OCI-LY3 (cell line): ENCODE data around the gene ABCC12.

Experiments
- H2AFZ ChIP-seq: fragments of 200-600, 300-600 bp; shearing (Covaris generic); 2 replicates; pipeline ENCODE4 v1.6.0; 2014; ENCODE audit warnings: antibody characterized with exemption, low read depth, low read length
- H3K27ac ChIP-seq: fragments of 200-600, 300-600 bp; sonication (generic); 2 replicates; pipeline ENCODE4 v1.5.1; 2014; ENCODE audit warnings: mild to moderate bottlenecking, low read length, moderate library complexity, mixed read lengths
- H3K27me3 ChIP-seq: fragments of 200-600, 300-600 bp; sonication (generic); 2 replicates; pipeline ENCODE4 v1.6.1; 2014; ENCODE audit warnings: low read depth, low read length, mixed read lengths
- H3K36me3 ChIP-seq: fragments of 200-600, 300-600 bp; sonication (generic); replicated peaks from 2 replicates; pipeline ENCODE3; 2014; ENCODE audit warnings: low read depth, low read length, mixed read lengths
- H3K4me1 ChIP-seq: fragments of 300-600, 200-600 bp; sonication (generic); 2 replicates; pipeline ENCODE4 v1.6.1; 2014; ENCODE audit warnings: low read length, mixed read lengths
- H3K4me2 ChIP-seq: fragments of 200-600, 300-600 bp; sonication (generic); 2 replicates; pipeline ENCODE4 v1.6.1; 2014; ENCODE audit warnings: low read length, mixed read lengths
- H3K4me3 ChIP-seq: fragments of 300-600, 200-600 bp; sonication (generic); 2 replicates; pipeline ENCODE4 v1.5.1; 2014; ENCODE audit warnings: antibody characterized with exemption, mild to moderate bottlenecking, low read length, moderate library complexity
- H3K79me2 ChIP-seq: fragments of 300-600, 200-600 bp; shearing (Covaris generic); 2 replicates; pipeline ENCODE4 v1.6.1; 2014; ENCODE audit warnings: mild to moderate bottlenecking, low read length, mixed read lengths
- H3K9ac ChIP-seq: fragments of 300-600, 200-600 bp; shearing (Covaris generic); 2 replicates; pipeline ENCODE4 v1.6.0; 2014; ENCODE audit warnings: mild to moderate bottlenecking, low read length, moderate library complexity
- H3K9me3 ChIP-seq: fragments of 200-600, 300-600 bp; shearing (Covaris generic); 2 replicates; pipeline ENCODE4 v1.6.1; 2014; ENCODE audit warnings: low read length, mixed read lengths; ENCODE audit not compliant: insufficient read depth
- H4K20me1 ChIP-seq: fragments of 200-600, 300-600 bp; sonication (generic); 2 replicates; pipeline ENCODE4 v1.6.1; 2016; ENCODE audit warnings: low read length, mixed read lengths; ENCODE audit not compliant: insufficient read depth
- EZH2phosphoT487 ChIP-seq: fragments of 200-600 bp; shearing (Covaris generic); IDR thresholded peaks from 2 replicates; pipeline ENCODE4 v1.6.1; 2018; ENCODE audit warnings: antibody characterized with exemption, mixed run types, low read depth
- TF ChIP-seq, protein P1 (sequence below): fragments of 200-600, 300-600 bp; sonication (generic); IDR thresholded peaks from 2 replicates; pipeline ENCODE4 v1.5.1; 2014; ENCODE audit warnings: antibody characterized with exemption, low read length, low read depth

ABCC12 gene

DNA sequence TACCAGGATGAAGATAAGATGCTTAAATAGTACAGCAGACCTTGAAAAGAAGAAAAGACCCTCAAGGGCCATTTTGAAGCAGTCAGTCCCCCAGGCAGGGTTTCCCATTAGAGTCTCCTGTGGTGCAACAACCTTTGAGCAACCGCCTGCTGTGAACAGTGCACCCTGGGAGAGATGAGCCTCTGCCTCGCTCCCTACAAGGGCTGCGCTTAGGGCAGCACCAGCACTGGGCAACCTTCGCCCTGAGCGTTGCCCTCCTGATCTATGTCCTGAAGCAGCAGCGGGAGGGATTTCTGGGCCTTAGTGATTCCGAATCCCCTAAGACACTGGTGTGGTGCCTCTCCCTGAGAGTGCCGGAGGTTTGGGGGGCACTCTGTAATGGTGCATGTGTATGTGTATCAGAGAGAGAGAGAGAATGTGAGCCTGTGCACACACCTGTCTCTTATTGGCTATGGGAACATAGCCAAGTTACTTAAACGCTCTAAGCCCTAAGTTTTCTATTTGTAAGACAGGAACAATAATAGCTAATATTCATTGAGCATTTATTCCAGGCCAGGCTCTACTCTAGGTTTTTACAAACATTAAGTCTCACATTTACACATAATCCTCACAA, 25.2 kb upstream of the ABCC12 start:
- H3K4me2 ChIP-seq: no peak overlapping the region

DNA sequence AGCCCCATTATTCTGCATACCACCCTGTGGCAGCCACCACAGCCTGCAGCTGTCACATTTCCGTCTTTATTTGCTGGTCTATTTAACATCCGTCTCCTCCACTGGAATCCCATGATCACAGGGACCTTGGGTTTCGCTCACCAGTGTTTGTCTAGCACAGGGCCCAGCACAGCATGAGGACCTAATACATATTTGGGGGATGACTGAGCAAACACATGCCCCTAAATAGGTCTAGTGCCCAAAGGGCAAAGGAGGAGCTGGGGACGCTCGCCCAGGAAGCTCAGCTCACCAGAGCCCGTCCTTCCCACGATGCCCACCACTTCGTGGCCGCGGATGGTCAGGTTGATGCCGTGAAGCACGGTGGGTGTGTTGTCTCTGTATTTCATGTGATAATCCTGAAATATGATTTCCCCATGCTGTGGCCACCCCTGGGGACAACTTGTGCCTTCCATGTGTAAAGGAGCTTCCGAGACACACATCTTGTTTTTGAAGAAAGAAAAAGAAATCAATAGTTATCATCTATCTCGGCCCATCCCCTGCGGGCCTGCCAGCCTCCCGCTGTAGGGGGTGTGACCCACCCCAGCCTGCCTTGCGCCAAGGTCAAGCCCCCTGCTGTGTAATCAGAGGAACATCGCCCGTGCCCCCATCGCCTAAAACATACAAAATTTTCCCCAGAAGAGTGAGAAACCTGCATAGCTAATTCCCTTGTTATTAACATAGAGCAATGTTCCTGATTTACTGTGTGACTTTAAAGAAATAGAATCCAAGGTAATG, 21.0 kb upstream of the ABCC12 start:
- TF ChIP-seq, protein P1, sequence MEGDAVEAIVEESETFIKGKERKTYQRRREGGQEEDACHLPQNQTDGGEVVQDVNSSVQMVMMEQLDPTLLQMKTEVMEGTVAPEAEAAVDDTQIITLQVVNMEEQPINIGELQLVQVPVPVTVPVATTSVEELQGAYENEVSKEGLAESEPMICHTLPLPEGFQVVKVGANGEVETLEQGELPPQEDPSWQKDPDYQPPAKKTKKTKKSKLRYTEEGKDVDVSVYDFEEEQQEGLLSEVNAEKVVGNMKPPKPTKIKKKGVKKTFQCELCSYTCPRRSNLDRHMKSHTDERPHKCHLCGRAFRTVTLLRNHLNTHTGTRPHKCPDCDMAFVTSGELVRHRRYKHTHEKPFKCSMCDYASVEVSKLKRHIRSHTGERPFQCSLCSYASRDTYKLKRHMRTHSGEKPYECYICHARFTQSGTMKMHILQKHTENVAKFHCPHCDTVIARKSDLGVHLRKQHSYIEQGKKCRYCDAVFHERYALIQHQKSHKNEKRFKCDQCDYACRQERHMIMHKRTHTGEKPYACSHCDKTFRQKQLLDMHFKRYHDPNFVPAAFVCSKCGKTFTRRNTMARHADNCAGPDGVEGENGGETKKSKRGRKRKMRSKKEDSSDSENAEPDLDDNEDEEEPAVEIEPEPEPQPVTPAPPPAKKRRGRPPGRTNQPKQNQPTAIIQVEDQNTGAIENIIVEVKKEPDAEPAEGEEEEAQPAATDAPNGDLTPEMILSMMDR: no peak
- TF ChIP-seq EZH2phosphoT487: no peak
- H3K4me3 ChIP-seq: no peak overlapping the region

More for the DNA sequence above, 25.2 kb upstream of the ABCC12 start:
- no peak overlapping the region for H3K4me3 ChIP-seq
- H3K36me3 ChIP-seq: no peaks in the 10 kb centered on the region
- no peak for TF ChIP-seq EZH2phosphoT487
- TF ChIP-seq, protein P1: no peak
- no peaks in the 10 kb centered on the region for H3K9me3 ChIP-seq
- no peaks in the 10 kb centered on the region for H3K4me1 ChIP-seq
- no peak overlapping the region for H3K9ac ChIP-seq
- H3K27ac ChIP-seq: no peak overlapping the region
- H3K79me2 ChIP-seq: no peaks in the 10 kb centered on the region
- H4K20me1 ChIP-seq: no peaks in the 10 kb centered on the region; the same call in 1 of the 2 replicates
- H3K27me3 ChIP-seq: peaks cover 70% of the 10 kb centered on the region
- no peak overlapping the region for H2AFZ ChIP-seq

DNA sequence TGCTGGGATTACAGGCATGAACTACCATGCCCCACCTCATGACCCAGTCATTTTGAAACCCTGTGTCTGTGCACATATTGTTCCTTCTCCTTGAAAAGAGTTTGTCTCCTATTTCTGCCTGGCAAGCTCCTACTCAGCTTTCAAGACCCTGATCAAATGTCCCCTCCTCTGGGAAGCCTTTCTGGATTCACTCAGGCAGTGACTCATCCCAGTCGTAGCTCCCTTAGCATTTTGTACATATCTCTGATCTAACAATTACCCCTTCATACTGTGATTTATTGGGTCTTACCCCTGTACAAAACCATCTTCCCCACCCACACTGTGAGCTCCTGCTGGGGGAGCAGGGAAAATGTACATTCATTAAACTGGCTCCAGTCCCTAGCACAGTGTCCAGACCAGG, 18.1 kb upstream of the ABCC12 start:
- Histone ChIP-seq H3K27me3 (peaks cover 41% of the 10 kb centered on the region), H3K4me3 (no peak overlapping the region), H3K27ac (no peak overlapping the region), H3K9ac (no peak overlapping the region), H4K20me1 (no peaks in the 10 kb centered on the region), H3K36me3 (no peaks in the 10 kb centered on the region), H3K9me3 (no peaks in the 10 kb centered on the region), H2AFZ (no peak overlapping the region), H3K79me2 (no peaks in the 10 kb centered on the region), H3K4me1 (no peaks in the 10 kb centered on the region), H3K4me2 (no peak overlapping the region)
- TF ChIP-seq, protein P1: no peak
- no peak for TF ChIP-seq EZH2phosphoT487

More for the DNA sequence above, 21.0 kb upstream of the ABCC12 start:
- Histone ChIP-seq H3K27me3 (peaks cover 58% of the 10 kb centered on the region), H4K20me1 (no peaks in the 10 kb centered on the region), H3K36me3 (no peaks in the 10 kb centered on the region), H3K79me2 (no peaks in the 10 kb centered on the region), H3K4me1 (no peaks in the 10 kb centered on the region), H3K9ac (no peak overlapping the region), H3K4me2 (no peak overlapping the region), H3K9me3 (no peaks in the 10 kb centered on the region), H3K27ac (no peak overlapping the region), H2AFZ (no peak overlapping the region)

DNA sequence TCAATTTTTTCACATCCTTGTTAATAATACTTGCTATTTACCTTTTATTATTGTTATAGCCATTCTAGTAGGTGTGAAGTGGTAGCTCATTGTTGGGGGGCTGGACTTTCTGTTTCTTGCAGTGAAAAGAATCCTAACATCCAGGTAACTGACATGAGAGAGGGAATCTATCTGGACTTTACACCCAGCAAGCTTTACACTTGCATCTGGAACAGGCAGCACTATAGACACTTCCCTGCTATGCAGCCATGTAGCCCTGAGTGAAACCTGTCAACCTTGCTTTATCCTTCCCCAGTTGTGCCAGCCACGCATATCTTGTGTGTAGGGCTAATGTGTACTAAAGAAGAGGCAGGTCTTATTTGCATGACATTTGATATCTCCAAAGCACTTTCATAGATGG, 16.9 kb upstream of the ABCC12 start:
- no peaks in the 10 kb centered on the region for H3K79me2 ChIP-seq
- H2AFZ ChIP-seq: no peak overlapping the region
- H3K9ac ChIP-seq: no peak overlapping the region
- peaks cover 8% of the 10 kb centered on the region for H3K4me1 ChIP-seq
- H3K4me3 ChIP-seq: no peak overlapping the region
- H3K27me3 ChIP-seq: peaks cover 30% of the 10 kb centered on the region; the same call in 1 of the 2 replicates
- H3K27ac ChIP-seq: no peak overlapping the region
- no peak overlapping the region for H3K4me2 ChIP-seq
- H3K9me3 ChIP-seq: no peaks in the 10 kb centered on the region
- TF ChIP-seq, protein P1: no peak
- no peak for TF ChIP-seq EZH2phosphoT487
- H4K20me1 ChIP-seq: no peaks in the 10 kb centered on the region
- no peaks in the 10 kb centered on the region for H3K36me3 ChIP-seq
